ENCODE data around the gene ERI3.

Gene ERI3

DNA sequence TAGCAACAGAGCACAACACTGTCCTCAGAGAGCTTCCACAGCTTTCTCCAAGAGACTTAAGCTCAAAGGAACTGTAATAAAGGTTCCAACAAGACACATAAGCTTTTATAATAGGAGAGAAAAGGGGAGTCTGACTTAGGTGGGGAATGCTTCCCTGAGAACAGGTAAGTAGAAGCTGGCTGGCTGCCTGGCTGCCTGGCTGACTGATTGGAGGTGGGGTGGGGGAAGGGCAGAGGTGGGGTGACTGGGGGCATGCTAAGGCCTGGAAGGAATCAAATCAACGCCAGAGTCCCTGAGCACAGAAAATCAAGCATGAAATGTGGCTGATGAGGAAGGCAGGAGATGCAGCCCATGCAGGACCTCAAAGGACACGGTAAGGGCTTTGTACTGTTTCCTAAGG lies 96.0 kb downstream of the ERI3 start:
- DNase-seq, result no peak

DNA sequence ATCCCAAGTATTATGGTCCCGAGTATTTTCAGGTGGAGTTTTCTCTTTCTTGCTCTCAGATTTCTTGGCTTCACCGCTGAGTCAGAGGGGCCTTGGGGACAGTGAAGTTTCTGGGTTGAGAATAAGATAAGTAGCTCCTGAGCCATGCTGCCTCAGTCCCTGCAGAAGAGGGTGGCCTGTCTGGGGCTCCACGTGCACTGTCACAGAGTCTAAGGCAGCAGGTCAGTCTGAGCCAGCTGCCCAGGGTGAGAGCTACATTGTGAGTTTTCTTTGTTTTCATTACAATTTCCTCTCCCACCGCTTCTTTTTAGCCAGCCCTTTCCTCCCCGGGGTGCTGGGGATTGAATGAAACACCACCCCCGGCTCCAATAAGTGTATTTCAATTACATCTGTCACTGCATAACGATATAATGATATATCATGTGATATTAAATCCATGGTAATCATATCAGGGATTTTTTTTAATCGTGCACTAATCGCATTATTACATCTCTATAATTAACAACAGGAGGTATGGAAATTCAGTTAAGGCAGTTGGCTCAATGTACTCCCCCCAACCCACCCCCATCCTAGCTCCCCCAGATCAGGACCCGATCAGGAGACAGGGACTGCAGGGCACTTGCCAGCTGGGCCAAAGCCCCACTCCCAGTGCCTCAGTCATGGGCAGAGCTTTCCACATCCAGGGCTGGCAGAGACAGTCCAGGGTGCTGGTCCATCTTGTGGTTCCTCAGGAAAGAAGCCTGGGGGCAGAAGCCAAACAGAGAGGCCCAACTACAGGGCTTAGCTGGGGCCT lies 98.1 kb downstream of the ERI3 start:
- DNase-seq, result no peak

DNA sequence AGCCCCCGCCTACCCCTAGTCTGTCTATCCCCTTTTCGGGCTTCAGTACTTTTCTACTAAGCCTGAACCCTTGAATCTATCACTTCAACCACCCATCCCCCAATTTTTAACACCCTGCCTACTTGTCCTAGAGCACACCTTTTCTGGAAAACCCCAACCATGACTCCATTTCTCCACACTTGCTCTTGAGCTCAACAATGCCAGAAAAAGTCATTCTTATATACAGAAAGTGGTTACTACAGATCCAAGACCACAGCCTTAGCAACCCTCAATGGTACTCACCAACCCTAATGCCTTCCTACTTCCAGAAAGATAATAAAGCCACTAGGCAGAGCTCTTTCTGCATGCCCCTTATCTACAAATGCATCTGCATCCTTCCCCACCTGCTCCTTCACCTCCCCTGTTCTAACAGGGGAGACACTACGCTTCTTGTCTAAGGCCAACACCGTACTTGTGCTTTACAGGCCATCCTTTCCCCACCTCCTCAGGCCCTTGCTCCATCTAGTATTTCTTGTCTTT lies 100.6 kb downstream of the ERI3 start:
- no peak for DNase-seq

DNA sequence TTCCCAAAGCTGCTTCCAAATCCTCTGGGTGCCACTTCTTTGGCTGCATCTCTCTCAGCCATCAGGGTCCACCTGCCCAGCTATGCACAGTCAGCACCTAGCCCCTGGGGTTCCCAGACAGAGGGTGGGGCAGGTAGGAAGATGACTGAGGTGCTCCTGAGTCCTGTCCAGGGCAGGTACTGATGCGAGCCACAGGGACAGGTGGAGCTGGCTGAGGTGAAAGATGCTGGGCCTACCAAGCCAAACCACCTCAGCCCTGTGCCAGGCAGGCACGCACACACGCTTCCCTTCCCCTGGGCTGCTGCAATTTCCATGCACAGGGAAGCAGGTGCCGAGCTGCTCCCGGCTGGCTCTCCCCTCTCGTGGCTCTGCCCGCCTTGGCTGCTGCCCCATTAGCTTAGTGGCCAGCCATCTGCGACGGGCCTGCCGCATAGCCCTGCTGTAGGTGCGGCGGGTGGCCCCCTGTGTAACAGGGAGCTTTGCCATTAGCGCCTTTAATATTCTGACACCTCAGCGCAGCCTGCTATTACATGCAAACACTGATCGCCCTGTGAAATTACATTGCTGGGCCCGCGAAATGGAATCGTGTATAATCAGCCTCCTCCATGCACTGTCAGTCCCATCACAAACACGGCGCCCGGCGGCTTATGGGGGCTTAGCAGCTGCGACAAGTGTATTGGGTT lies 102.9 kb downstream of the ERI3 start:
- peak; percentile 67 for DNase-seq

DNA sequence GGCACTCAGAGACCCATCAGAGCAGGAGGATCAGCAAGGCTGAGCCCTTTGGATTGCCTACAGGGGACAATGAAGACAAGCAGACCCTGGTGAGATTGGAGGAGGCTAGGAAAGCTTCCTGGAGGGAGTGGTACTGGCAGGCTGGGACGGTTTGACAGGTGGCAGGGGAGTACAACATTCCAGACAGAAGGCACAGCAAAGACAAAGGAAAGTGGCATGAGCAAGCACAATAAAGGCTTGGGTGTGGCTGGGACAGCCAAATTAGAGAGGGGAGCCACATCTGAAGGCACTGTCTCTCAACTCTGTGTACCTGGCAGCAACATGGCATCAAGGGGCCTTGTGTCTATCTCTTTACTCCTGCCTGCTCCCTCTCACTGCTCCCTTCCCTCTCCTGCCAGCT lies 103.6 kb downstream of the ERI3 start:
- DNase-seq, result no peak

DNA sequence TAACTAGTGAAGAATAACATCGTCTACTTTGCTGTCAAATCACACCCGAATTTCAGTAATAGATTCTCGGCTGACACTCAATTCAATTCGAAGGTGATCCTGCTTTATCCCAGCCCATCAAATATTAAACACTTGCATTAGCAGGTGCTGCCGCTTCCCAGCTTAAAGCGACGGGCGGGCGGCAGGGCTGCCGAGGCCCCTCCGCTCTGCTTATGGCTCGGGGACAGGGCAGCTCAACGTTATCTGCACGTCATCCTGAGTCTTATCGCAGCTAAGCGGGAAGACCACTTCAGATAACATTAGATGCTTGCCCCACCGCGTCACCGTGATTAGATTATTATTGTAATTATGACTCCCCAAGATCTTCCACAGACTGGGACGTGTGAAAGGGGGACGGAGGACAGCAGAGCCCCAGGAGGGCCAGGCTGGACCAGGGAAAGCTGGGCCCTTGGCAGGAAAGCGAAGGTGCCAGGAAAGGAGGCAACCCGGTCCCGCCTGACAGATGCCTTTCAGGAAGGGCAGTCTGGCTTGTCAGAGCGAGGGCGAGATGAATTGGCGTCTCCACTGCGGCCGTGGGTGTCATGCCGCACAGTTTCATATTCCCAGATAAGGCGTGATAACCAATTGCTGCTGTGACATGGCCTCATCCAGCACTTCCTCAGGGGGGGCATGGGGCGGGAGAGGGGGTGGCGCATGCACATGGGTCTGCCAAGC lies 104.8 kb downstream of the ERI3 start:
- DNase-seq, result no peak

DNA sequence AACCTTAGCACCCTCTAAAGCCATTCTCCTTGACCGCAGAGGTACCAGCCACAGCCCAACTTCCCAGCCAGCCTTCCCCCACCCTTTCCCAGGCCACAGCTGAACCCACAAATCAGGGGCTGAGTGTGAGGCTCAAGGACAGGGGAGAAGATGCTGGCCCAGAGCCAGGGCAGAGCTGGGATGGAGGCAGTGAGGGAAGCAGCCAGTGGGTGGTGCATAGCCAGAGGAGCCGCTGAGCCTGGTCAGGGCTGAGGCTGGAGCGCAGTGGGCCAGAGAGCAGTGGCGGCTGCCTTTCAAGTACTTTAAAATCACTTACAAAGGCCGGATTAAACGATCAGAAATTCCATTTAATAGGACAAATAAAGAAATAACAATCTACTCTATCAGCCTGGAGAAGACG lies 105.5 kb downstream of the ERI3 start:
- peak; percentile 63 for DNase-seq

DNA sequence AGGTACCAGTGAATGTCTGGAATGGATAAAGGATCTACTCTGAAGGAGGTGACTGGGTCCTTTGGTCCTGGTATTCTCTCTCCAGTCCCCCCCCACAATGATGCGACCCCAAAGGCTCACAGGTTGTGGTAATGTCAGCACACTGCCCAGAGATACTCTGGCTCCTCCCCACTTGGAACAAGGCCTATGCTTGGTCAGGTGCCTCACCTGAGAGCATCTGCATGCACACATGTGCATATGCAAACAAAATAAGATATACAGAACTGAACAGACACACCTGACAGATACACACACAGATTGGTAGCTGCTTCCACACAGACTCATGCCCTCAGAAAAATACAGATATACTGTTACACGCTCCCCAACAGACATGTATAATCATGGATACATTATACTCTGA lies 108.3 kb downstream of the ERI3 start:
- peak; percentile 90 for DNase-seq

DNA sequence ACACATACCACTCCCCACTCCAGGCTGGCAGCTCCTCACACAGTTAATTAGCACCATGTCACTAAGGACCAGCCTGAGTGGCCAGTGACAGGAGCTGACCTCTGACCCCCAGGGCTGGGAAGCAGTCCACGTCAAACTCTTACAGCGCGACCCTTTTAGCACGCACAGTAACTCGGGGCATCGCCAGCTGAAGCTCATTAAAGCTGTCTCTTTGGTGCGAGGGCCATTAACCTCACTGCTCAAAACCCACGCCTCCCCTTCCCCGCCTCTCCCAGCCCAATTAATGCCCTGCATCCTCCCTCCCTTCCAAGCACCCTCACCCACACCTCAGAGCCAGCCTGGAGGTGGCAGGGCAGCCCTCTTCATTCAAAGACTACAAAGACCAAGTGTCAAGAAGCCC lies 110.1 kb downstream of the ERI3 start:
- no peak for DNase-seq

DNA sequence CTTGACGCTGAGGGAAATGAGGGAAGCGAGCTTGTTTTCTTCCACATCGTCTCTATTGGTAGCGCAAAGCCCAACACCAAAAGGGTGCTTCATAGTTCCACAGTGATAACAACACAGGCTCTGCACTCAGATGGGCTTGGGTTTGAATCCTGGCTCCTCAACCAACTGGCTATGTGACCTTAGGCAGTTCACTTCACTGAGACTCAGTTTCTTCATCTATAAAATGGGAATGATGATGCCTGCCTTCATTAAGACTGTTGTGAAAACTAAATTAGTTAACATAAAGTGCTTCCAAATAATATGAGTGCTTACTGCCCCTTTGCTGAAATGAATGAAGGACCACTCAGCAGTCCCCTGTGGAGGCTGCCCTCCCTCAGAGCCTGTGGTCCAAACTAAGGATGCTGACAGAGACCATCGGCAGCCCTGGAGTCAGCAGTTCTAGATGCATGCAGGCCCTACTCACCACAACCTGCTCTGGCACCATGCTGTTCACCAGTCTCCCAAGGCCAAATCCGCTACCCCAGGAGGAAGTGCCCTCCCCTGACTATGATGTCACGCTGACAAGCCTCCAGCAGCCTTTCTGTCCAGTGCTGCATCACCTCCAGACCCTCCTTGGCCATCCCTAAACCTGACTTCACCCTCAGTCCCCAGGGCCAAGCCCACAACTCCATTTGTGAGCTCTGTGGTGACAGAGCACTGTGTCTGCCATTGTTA lies 111.1 kb downstream of the ERI3 start:
- no peak for DNase-seq

DNA sequence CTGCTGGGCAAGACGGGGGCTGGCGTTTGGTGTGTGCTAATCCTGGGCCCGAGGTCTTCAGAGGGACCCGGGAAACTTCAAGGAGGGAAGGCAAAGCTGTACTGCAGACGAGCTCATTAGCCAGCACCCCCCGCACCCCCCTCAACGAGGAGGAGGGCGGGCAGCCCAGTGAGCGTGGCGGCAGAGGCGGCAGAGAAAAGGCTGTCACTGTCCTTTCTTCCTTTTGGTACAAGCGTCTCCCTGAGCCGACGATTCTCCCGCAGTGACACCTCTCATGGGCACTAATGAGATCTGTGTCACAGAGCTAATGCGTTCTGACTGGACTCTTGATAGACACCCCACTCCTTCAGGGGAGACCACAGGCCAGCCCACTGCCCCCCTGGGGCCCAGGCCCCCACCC lies 112.3 kb downstream of the ERI3 start:
- no peak for DNase-seq

DNA sequence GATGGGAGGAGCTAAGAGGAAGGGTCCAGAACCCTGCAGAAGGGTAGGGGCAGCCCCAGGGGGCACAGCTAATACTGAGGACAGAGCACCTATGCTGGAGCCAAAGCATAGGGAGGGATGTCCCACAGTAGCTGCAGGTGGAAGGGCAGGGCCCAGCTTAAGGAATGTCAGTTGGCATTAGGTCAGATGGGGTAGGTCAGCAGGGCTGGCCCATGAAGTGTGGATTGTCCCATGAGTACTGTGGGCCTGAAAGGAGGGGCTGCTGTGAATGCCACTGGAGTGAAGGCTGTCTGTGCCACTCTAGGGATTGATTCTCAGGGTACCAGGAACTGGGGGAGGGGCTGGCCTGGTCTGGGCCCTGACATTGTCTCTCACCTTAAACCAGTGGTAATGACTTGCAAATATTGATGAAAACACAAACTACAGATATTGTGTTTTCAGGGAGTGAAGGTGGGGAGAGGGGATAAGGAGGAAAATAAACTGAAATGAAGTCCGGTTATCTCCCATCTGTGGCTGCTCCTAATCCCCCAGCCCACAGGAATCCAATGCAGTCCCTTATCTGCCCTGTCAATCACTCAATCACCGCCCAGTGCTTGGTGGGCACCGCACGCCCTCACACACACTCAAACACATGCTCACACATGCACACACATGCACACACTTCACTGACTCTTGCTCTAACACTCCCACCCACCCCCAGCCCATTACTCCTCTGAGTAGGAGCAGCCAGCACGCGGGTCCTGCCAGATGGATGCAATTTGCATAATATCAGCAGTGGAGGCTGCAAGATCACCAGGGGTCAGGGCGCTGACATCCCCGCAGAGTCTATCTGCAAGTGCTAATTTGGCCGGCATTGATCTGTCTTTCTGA lies 114.0 kb downstream of the ERI3 start:
- DNase-seq, result no peak

DNA sequence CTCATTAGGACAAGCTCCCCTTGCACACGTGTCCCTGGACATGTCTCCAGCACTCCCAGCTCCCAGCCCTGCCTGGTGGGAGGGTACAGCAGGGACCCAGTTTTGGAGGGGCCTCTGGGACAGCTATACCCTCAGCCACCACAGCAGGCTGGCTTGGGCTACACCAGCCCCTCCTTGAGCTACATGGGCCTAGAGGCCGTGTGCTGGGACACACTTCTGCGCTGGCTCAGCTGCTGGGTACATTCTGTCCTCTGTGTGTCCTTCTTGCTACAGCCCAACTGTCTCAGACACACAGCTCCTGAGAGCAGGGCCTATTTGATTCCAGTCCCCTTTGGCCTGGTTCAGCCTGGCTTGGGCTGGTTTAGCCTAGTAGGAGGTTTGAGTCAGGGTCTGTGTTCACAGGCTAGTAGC lies 115.1 kb downstream of the ERI3 start:
- no peak for DNase-seq

DNA sequence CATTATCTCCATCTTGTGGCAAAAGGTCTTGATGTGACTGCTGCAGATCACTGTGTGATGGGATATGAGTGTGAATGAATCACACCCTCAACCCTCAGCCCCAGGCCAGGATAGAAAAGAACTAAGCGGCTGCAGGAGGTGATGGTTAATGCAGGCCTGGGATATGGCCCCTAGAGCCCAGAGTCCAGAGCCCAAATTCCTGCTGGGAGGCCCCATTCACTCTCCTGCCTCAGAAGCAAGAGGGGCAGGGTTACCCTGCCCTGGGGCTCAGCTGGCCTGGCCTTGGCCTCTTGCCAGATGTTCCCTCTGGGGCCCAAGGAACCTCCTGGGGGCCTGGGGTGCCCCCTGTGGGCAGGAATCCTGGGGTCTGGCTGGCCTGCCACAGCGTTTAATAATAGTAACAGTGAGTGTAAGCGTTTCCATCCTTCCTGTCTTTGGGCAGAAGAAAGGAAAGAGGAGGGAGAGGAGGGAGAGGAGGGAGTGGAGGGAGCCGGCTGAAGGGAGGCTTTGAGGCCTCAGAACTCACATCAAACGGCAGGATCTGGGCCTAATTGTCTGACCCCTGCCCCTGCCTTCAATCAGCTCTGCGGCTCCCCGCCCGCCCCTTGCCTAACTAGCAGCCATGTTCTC lies 115.6 kb downstream of the ERI3 start:
- no peak for DNase-seq

DNA sequence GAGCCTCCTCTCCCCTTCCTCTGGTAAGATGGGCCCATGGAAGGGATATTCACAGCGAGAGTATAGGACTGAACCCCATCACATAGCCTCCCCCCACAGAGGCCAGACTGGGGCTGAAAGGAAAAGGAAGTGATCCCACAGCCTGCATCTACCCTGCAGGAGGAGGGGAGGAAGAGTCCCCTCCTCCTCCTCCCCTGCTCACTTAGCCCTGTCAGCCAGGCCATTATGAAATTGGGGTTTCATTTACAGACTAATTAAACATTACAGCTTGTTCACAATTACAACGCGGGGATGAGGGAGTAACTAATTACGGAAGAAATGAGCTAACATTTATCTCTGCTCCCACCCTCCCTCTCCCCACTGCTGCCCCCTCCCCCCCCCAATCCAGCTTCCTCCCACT lies 116.4 kb downstream of the ERI3 start:
- DNase-seq, result no peak

DNA sequence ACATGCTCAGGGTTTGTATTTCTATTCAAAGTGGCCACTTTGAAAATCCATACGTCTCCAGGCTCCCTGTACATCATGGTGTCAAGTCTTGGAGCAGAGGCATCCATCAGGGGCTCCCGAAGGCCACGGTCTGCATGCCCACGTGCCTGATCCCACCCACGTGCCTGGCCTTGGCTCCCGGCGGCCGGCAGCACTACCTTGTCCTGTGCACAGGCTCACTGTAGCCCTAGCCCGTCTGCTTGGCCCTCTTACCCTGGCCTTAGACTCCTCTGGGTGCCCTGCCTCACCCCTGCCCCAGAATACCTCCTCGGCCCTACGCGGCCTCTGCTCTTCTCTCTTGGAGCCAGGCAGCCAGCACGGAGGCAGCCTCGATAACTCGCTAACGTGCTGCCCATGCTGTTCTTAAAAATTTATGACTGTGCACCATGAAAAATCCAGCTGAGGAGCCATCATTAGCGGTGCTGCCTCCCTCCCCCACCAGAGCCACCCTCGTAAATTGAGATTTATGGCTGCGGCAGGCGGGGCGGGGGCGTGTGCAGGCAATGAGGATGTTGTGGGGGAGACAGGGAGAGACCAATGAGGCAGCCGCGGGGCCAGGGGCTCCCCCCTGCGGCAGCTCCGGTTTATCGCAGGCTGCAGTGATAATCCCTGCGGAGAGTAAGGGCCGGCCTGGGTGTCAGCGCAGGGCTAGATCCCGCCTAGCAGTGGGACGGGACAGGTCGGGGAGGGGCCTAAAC lies 117.2 kb downstream of the ERI3 start:
- no peak for DNase-seq

DNA sequence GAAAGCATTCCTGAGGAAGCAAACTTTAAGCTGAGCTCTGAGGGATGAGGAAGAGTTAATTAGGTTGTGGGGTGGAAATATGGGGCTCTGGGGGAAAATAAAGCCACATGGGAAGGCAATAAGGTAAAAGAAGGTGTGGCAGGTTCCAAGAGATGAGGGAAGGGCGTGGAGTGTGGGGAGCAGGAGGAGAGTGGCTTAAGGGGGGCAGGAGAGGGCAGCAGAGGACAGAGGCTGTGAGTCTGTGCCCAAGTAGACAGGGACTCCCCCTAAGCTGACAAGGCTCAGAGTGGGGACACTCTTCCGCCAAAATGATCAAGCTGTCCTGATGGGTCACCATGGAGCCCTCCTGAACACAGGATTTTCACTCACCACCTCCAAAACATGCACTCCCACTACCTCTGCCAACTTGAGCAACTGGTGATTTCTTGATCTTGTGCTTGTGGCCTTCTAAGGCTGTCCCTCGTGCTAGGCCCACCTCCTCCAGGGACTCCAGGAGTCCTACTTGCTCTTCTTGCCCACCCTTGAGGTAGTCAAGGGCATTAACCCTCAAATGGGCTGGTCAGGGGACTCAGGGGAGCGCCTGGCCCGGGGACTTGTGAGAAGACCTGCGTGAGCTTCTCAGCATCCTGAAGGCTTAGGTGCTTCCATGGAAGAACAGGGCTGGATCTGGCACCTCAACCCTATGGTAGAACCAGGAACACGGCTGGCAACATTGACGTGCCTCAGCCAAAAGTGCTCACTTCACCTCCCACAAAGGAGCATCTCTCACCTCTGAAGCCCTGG lies 118.4 kb downstream of the ERI3 start:
- DNase-seq, result no peak

DNA sequence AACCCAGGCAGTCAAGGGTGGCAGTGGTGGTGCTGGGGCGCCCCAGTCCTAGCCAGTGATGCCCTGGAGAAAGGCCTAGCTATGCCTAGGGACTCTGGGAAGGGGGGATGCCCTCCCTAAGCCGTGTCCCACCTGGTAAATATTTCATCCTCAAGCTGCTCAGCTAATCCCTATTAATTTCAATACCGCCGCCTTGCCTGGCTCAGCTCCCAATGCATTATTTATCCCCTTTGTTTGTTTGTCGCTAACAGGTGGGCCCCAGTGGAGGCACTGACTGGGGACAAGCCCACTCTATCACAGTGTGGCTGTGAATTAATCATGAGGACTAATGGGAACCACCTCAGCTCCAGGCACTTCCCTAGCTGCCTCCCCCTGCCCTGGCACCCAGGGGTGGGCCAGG lies 119.2 kb downstream of the ERI3 start:
- no peak for DNase-seq

DNA sequence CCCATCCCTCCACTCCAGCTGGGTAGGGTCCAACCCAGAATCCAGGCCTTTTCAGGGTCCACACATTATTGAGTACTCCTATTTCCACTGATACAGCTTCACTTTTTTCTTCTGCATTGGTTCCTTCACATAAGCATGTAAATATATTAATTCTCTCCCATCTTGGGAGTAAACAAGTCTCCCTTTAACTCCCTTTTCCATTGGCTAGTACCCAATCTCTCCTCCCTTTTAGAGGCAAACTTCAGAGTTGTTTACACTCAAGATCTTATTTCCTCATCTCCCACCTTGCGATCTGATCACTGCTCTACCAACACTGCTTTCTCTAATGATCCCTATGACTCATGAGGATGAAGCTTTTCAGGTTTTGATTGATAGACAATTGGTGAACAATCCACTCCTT lies 121.5 kb downstream of the ERI3 start:
- DNase-seq, result no peak

DNA sequence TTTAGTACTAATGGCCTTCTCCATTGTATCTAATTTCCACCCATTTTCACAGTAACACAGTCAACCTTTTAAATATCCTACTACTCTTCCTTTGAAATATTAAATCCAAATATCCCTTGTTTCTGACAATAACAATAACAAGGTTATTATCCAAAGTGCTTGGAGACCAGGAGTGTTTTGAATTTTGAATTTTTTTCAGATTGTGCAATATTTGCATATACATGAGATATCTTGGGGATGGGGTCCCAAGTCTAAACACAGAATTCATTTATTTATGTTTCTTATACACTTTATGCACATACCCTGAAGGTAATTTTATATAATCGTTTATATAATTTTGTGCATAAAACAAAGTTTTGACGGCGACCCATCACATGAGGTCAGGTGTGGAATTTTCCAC lies 124.3 kb downstream of the ERI3 start:
- DNase-seq, result no peak
